GM12892 (cell line): ENCODE data around the gene DERL3.

Source experiments
- DNase-seq: peaks from one replicate; pipeline ENCODE4 v3.0.0; 2011; ENCODE audit not compliant: insufficient read length
- FAIRE-seq: peaks from 2 replicates; lab custom pipeline; 2011; peaks lifted over from hg19 to GRCh38; lab: Jason Lieb, UNC
- POLR2A ChIP-seq: IDR thresholded peaks from 2 replicates; pipeline ENCODE4 v1.6.1; 2011; ENCODE audit warnings: low read depth, low read length, control low read depth
- POLR2AphosphoS5 ChIP-seq: IDR thresholded peaks from 2 replicates; pipeline ENCODE4 v1.6.1; 2011; ENCODE audit warnings: low read depth, low read length, control low read depth
- TAF1 ChIP-seq: IDR thresholded peaks from 2 replicates; pipeline ENCODE4 v1.6.1; 2011; ENCODE audit warnings: low read depth, mild to moderate bottlenecking, control low read depth, low read length, borderline replicate concordance

The DERL3 gene

DNA sequence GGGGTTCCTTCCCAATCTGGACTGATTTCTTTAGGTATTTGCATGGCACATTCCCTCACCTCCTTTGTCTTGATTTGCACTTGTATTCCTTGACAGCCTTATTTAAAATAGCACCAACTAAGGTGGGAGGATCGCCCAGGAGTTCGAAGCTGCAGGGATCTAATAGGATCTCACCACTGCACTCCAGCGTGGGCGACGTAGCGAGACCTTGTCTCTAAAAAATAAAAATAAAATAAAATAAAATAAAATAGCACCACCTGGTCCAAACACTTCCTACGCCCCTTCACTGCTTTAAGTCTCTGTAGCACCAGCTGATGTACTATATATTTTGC lies 19.6 kb upstream of the DERL3 start:
- FAIRE-seq (no peak), DNase-seq (no peak)
- TF ChIP-seq POLR2A = no peak
- TF ChIP-seq TAF1 = no peak
- TF ChIP-seq POLR2AphosphoS5 = no peak

DNA sequence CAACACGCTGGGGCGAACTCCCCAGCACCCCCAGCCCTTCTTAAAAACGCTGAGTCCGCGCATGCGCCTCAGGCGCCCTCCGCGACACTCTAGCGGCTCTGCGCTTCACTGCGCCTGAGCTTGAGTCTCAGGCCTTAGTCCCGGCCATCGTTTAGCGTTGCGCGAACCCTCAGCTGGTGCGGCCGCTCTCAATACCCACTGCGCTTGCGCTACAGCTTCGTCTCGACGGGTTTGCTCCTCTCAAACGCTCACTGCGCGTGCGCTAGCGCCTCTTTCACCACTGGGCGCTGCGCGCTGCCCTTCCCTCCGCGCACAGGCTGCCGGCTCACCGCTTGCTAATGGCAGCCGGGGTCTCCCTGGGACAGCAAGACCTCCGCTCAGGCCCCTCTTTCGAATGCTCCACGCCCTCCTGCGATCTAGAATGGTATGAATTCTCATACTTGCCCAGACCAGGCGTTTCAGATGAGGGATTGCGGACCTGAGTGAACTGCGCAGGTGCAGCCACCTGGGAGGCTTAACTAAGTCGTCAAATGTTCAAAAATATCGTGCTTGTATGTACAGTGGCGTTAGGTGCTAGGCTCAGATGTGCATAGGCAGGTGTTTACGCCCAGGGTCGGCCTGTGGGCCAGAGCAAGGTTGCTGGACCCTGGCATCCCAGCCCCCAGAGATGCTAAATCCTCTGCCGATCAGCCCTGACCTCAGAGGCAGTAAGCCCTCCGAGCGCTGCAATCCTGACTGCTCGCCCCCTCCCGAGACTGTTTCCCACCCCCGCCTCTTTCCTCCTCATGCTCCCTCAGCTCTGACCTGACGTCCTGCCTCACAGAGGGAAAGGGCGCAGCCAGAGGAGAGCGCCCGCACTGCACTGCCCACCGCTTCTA lies 19.0 kb upstream of the DERL3 start, which contains the start of gene SLC2A11:
TSS of gene SLC2A11 (plus strand) at position 270 of the 878 bp plus-strand sequence. CDS start at position 395, 125 bp downstream.
- DNase-seq (peak; percentile 96), FAIRE-seq (peak; percentile 99)
- peak; percentile 83 for TF ChIP-seq TAF1
- peak; percentile 92 for TF ChIP-seq POLR2AphosphoS5
- TF ChIP-seq POLR2A = peak; percentile 88

DNA sequence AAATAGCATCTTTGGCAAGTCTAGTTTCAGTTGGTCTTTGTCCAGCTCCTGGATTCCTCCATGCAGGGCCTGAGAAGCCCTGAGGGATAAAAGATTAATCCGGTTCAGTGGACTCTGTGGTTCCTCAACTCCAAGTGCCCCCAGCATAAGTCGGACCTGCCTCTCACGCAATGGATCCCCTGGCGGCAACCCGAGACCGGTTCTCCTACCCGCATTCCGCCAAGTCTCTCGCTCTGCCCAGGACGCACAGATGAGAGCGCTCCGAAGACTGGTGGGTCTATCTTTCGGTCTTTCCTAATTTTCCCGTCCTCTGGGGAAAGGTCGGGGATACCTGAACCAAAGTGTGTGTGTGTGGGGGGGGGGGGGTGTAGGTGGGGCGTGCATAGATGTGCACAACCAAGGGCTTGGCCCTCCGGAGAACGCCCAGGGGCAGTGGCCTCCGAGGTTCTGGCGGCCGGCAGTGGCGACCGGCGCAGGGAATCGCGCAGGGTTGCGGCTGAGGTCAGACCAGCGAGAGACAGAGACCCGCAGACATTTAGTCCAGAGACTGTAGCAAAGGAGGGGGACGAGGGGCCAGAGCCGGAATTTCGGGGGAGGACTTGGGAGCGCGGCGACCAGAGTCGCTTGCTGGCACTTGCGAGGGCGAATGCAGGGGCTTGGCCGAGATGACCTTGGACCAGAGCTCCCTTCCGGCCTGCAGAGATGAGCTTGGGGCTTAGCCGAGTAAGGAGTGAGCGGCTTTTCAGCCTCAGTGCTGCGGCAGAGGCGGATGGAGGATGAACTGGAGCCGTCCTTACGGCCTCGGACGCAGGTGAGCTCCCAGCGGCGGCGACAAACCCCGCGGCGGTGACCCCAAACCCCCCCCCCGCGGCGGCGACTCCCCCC lies 18.2 kb upstream of the DERL3 start:
- TF ChIP-seq TAF1 (no peak), POLR2A (no peak), POLR2AphosphoS5 (no peak)
- FAIRE-seq = no peak

DNA sequence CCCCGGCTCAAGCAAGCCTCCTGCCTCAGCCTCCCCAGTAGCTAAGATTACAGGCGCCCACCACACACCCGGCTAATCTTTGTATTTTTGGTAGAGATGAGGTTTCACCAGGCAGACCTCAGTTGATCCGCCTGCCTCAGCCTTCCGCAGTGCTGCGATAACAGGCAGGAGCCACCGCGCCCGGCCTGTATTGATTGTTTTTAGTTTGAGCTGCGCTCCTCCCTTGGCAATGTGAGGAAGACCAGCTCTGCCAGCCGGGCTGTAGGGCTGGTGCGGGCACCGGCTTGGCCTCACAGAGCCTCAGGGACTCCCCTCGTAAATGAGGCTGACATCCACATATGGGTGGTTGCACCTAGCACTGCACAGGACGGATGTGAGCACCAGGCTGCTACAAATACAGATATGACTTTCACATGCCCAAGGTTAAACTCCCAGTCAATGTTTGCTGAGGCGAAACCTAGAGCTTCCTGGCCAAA lies 11.4 kb upstream of the DERL3 start:
- FAIRE-seq = peak; percentile 62

More for the DNA sequence above, 18.2 kb upstream of the DERL3 start:
- DNase-seq = peak; percentile 65

DNA sequence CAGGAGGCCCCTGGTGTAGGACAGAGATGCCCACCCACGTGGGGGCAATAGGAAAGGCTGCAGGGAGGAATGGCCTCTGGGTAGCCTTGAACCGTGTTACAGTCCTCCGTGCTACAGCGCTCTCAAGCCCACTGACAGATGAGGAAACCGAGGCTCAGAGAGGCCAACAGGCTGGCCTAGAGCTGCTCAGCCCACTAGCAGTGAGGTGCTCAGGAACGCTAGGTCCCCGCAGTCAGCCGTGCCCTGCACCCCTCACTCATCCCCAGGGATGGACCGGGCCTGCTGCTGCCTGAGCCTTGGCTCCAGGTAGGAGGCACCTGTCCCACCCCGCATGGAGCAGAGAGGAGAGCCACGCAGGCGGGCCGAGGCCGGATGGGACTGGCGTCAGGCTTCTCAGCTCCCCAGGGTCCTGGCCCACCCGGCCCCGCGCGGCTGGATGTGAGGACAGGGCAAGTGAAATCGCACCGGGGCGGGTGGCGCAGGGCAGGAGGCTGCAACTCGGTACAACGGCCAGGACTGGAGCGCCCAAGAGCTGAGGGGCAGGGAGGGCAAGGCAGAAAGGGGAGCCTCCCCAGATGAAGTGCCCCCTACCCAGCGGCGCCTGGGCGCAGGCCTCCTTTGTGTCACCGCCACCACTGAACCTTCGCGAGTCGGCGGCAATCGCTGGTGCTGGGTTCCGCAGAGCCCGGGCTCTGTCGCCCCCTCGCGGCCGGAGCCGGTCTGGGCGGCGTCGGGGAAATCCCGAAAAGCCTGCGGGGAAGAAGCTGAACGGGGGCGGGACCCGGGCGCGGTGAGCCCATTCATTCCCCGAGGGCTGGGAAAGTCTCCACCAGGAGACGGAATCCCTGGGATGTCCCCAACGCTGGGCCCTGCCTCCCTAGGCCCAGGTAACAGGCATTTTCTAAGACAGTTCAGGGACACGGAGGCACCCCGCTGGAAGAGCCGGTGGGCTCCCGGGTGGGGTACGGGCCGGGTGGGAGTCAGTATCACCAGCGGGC lies 10.5 kb upstream of the DERL3 start:
- DNase-seq (peak; percentile 90), FAIRE-seq (peak; percentile 88)
- no peak for TF ChIP-seq POLR2A
- no peak for TF ChIP-seq POLR2AphosphoS5
- no peak for TF ChIP-seq TAF1

More for the DNA sequence above, 11.4 kb upstream of the DERL3 start:
- TF ChIP-seq TAF1 = no peak
- TF ChIP-seq POLR2AphosphoS5 = no peak
- TF ChIP-seq POLR2A = no peak
- no peak for DNase-seq

DNA sequence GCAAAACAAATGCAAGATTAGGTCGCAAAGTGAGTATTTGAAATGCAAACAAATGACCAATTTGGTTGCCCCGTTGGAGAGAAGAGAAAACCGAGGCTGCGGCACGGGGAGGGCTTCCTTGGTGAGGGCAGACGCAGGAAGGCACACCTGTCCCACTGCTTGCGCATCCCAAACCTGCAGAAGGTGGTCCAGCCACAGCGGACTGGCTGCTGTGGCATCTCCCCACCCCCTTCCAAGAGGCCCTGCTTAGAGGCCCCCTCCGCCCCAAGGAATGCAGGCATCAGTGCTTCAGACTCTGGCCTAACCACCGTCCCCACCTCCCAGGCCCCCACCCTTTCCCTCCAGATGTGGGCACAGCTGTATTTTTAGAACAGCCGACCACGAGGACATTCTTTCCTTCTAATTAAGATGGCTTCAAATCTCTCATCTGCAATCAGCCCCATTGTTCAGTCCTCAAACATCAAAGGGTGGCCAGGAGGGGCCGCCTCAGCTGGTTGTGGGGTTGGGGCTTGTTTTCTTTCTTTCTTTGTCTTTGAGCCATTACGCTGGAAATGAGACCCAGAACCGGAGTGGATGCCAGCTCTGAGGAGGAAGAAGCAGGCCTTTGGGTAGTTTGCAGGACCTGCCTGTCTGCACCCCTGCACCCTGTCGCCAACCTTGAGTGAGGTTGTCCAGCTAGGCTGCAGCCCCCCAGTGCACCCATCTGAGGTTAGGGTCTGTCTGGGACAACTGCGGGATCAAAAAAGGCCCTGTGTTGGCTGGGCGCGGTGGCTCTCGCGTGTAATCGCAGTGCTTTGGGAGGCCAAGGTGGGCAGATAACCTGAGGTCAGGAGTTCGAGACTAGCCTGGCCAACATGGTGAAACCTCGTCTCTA lies 9.4 kb upstream of the DERL3 start:
- TF ChIP-seq POLR2AphosphoS5 (no peak), TAF1 (no peak), POLR2A (no peak)
- DNase-seq (no peak), FAIRE-seq (no peak)

DNA sequence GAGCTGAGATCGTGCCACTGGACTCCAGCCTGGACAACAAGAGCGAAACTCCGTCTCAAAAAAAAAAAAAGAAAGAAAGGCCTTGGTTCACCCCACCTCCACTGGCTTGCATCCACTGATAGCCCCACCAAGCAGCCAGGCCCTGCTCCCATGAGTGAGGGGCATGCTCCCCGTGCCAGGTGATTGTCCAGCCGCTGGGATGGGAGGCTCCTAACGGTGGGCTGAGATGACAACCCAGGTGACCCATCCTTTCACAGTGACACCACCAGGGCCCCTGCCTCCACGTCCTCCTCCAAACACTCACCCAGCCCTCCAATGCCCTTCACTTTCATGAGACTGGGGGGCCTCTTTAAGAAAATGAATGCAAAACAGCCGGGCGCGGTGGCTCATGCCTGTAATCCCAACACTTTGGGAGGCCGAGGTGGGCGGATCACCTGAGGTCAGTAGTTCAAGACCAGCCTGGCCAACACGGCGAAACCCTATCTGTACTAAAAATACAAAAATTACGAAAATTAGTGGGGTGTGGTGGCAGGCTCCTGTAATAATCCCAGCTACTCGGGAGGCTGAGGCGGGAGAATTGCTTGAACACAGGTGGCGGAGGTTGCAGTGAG lies 8.6 kb upstream of the DERL3 start:
- FAIRE-seq = peak; percentile 24
- DNase-seq = no peak
- no peak for TF ChIP-seq POLR2A
- no peak for TF ChIP-seq TAF1
- no peak for TF ChIP-seq POLR2AphosphoS5

DNA sequence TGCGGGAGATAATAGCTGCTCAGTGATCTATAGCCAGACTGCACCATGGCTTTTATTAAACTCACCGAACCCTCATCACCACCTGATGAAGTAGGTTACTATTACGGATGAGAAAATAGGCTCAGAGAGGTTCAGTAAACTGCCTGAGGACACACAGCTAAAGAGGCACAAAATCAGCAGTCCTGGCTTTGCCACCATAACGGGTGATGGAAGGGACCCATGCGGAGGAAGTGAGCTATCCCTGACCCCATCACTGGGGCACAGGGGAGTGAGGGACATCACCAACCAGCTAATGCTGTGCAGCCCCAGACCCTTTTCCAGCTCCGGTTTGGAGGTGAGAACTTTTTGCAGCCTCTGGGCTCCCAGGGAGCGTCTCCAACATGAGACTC lies 7.3 kb upstream of the DERL3 start:
- no peak for FAIRE-seq
- DNase-seq = no peak
- TF ChIP-seq TAF1 (no peak), POLR2AphosphoS5 (no peak), POLR2A (no peak)
